ENCODE measurements around the gene TGFB1.

TGFB1 gene

DNA sequence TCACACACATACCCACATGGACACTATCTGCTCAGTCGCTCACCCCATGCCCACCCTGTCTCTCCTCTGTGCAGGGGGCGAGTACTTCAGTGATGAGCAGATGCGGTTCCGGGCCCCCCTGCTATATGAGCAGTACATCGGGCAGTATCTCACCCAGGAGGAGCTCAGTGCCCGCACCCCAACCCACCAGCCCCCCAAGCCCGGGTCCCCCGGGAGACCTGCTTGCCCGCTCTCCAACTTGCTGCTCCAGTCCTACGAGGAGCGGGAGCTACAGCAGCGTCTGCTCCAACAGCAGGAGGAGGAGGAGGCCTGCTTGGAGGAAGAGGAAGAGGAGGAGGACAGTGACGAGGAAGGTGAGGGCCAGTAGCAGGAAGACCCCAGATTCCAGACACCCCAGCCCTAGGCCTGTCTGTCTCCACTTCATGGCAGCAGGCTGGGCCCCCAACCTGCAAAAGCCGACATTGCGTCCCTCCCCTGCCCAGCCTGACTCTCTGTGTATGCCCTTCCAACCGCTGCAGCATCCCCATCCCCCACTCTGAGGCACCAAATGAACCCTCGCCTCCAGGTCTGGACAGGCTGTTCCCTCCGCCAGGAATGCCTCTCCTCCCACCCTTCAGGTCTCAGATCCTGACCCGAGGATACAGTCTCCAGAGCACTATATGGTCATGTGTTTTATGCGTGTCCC, 34.1 kb downstream of the TGFB1 start:
- no peak for DNase-seq

DNA sequence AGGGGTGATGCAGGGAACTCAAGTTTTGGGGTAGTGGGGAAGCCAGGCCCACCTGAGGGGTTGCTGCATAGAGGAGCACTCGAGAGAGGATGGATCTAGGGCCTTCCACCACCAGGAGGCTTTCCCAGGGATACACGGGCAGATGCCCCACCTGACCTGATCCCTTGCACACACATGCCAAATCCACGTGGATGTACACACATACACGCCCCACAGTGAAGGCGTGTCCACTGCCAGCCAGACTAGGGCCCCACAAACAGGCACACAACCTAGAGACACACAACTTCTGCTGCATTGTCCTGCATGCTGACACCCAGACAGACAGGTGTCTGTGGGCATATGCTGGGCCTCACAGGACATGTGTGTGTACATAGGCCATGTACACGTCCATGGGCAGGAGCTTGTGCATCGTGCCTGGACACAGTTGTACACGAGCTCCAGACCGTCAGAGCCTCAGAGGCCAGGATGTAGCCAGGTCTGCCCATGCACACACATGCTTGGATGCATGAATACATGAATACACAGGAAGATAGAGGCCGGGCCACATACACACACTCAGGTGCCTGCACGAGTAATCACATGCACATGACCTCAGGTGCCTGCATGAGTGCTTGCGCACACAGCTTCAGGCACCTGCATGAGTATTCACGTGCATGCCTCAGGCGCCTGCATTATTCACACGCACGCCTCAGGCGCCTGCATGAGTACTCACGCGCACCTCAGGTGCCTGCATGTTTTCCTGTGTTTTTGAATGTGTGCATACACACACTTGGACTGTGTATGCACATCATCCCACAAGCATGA, 34.8 kb downstream of the TGFB1 start:
- DNase-seq = no peak

DNA sequence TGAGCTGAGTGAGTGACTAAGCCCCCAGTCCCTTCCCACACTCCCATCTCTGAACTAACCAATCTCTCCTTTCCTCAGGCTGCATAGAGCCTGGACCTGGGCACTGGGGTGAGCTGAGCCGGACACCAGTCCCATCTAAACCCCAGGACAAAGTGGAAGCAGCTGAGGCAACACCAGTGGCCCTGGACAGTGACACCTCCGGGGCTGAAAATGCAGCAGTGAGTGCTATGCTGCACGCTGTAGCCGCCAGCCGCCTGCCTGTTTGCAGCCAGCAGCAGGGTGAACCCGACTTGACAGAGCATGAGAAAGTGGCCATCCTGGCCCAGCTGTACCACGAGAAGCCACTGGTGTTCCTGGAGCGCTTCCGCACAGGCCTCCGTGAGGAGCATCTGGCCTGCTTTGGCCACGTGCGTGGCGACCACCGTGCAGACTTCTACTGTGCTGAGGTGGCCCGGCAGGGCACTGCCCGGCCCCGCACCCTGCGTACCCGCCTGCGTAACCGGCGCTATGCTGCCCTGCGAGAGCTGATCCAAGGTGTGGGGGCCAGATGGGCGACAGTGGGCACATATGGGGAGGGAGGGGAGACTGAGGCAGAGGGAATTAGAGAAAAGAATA, 37.3 kb downstream of the TGFB1 start:
- no peak for DNase-seq

DNA sequence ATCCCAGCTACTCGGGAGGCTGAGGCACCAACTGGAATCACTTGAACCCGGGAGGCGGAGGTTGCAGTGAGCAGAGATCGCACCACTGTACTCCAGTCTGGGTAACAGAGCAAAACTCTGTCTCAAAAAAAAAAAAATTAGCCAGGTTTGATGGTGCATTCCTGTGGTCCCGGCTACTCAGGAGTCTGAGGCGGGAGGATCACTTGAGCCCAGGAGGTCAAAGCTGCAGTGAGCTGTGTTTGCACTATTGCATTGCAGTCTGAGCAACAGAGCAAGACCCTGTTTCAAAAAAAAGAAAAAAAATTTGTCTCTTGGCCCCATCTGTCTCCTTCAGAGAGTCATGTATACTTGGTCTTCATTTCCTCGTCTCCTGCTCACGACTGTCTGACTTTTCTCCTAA, 42.1 kb downstream of the TGFB1 start:
- DNase-seq = no peak

DNA sequence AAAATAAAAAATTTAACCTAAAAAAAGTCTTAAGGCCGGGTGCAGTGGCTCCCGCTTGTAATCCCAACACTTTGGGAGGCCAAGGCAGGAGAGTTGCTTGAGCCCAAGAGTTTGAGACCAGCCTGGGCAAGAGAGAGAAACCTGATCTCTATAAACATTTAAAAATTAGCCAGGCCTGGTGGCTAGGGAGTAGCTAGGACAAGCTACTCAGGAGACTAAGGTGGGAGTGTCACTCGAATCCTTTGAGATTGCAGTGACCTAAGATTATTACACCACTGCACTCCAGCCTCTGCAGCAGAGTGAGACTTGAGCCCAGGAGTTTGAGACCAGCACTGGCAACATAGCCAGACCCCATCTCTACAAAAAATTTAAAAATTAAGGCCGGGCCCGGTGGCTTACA, 42.6 kb downstream of the TGFB1 start:
- DNase-seq = no peak

DNA sequence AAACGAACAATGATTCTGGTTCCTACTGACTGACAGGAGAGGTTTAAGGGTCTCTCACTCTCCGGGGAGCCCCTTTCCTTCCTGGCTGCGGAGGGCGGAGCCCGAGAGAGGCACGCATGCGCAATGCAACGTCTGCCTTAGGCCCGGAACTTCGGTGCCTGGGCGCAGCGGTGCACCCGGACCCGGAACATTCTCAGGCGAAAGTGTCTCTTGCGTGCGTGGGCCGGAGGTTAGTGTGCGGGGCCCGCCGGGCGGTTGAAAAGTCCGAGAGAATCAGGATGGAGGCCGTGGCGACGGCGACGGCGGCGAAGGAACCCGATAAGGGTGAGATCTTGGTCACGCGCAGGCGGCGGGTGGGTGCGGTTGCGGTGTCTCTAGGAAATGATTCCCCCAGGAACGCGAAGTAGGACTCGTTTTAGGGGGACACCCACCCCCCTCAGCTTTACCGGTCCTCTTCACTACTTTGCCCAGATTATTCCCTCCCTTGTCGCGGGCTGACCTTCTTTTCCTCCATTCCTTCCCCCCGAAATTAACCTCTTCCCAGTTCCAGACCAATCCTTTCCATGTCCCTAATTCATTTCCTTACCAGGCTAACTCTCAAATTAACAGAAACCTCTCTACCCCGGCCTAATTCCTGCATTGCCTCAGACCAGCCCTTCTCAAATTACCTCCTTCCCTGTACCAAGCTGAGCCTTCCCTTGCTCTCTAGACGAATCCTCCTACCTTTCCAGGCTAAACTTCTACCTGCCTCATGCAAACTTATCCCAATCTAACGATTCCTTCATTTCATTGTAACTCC, 43.5 kb downstream of the TGFB1 start, which contains the start of gene CCDC97:
CCDC97 (plus strand) TSS at position 140 of the 799 bp plus-strand sequence; CDS start at position 279, 139 bp downstream.
- peak; percentile 84 to 92 for DNase-seq

DNA sequence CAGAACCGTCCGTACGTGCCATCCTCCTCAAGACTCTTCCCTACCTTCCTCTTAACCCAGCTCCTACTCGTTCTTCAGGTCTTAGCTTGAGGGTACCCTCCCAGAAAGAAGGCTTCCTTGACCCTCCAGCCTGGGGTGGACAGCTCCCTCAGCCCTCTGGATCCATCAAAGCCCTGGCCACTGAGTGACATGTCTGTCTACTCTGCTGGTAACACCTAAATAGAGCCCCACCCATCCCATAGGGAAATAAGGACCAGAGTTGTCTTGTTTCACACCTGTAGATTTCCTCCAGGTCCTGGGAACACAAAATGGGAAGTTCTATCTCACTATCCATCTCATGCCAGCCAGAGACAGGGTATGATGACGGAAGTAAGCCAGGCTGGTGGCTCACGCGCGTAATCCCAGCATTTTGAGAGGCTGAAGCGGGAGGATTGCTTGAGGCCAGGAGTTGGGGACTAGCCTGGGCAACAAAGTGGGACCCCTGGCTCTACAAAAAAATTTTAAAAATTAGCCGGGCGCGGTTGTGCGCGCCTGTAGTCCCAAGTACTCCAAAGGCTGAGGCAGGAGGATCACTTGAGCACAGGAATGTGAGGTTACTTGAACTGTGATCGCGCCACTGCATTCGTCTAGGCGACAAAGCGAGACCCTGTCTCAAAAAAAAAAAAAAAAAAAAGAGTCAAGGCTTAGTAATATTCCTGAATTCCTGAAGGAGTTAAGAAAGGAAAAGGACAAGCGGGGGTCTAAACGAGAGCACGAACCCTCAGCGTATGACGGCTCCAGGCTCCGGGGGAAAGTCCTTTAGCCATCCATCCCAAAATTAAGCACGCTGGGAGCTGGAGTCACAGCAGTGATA, 44.3 kb downstream of the TGFB1 start:
- DNase-seq = no peak

DNA sequence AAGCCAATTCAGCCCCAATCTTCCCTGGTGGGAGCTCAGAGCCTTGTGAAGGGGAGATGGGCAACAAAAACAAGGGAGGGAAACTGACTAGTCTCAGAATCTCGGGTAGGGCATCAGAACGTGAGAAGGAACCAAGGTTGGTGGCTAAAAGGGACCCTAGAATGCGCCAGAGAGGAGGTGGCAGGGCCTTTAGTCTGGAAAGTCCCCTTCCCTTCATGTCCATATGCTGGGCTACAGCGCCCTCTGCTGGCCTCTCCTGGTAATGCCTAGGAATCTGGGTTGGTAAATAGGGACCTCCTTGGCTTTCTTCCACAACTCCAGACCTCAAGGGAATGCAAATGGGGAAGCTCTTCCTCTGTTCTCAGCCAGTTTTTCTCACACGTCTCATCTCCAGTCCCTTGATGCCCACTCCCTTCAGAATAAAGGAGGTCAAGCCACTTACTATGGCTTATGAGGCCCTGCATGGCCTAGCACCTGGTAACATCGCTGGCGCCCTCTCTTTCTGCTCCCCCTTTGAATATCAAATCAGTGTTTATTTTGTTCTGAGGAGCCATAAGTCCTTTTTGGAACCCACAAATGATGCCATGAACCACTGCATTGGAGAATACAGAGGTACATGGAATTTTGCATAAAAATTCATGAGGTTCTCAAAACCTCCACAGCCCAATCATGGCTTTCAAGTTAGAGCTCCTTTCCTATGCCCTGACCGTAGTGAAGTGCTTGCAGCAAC, 45.1 kb downstream of the TGFB1 start:
- peak; percentile 76 to 90 for DNase-seq

DNA sequence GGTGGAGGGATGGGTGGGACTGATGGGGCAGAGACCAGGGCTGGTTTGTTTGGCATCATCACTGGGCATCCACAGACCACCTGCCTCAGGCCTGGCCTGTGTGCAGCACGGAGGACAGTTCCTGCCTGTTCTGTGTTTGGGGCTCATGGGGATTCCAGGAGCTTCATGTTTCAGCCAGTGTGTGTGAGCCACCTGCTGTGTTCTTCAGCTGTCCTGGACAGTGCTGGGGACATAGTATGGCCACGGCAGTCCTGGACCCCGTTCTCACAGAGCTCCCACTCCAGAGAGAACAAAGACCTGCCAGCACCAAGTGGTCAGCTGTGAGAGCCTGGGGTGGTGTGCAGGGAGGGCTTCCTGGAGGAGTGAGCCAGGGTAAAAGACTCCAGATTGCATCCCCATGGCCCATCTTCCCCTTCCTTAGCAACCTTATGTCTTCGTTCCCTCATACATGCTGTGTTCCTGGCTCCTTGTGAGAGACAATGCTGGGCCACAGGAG, 45.7 kb downstream of the TGFB1 start:
- no peak for DNase-seq

DNA sequence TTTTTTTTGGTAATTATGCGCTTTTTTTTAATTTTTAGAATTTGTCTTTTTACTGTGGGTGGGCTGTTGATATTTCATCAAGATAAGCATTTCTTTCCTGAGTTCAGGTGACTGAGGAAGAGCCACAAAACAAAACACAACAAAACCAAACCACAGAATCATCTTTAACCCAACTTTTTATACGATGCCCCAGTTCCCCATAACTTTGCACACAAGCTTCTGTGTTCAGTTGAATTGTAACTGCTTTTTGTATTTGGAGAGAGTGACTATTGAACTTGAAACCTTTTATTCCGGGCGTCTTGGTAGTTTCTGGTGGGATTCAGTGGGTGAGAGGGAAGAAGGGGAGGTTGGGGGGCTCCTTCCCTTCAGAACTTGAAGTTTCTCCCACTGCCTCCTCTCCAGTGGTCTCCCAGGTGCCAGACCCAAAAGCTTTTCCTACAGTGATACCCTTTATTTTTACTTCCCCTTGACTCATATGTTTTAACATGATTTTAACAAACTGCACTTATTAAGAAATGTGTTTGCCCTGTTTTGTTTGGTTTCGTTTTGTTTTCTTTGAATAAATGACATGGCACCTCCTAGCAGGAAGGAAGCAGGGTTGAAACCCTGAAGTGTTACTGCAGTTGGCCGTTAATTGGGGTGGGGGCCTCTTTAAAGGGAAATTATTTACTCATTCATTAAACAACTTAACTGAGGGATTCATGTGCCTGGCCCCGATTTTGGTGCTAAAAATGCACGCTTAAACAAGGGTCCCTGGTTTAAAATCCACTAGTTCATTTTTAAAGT, 46.4 kb downstream of the TGFB1 start:
- DNase-seq = no peak

DNA sequence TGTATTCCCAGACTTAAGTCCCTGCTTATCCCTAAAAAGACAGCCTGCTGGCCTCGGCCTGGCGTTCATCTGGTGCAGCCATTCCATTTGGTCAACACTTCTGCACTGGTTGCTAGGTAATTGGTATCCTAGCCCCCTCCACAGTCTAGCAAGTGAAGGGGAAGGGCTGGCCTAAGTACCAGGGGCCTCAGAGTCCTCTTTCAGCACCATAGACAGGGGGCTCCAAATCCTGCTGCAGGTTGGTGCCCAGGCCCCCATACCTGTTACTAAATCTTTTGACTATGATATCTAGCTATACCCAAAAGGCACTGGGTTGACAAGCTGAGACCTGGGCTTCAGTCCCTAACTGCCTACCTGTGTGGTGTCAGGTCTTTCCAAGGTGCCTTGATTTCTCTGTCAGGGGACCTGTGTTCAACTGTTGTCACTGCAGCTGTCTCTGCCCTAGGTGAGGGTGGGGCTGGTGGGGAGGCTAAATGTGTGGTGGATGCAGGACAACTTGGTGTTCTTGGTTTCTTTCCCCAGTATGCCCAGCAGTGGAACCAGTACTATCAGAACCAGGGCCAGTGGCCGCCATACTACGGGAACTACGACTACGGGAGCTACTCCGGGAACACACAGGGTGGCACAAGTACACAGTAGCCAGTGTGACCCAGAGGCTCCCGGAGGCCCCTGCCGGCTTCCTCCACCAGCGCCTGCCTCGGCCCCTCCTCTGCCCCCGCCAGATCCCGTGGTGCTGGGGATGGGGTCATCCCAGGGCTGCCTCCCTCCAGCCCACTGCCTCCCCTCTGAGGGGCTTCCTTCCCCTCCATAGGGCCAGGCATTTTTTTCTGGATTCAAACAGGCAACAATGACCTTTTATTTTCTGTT, 47.6 kb downstream of the TGFB1 start:
- no peak for DNase-seq

DNA sequence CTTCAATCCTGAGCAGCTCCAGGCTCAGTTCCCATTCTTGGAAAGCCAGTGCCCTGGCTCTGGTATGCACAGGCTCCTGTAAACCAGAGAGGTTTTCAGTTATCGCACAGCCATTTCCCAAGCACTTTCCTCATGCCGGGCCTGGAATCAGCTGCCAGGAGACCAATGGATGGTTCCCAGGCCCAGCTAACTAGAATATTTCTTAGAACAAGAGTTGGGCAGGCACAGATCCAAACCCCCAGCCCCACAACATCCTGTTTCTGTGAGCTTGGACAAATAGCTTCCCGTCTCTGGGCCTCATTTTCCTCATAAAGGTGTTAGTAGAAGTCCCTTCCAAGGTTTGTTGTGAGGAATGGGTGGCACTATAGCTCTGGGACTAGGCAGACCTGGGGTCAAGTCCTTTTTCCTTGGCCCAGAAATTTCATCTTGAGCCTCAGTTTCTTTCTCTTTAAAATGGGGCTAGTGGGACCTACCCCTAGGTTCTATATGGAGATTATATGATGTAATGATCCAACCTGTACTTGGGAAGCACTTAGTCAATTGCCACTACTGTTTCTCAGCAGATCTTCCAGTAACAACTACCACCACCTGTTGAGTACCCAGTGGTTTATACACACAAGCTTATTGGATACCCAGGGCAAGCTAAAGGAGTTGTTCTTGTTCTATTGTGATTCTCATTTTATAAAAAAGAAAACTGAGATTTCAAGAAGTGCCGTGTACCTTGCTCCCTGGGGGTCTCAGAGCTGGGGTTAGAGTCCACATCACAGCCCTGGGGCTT, 48.8 kb downstream of the TGFB1 start:
- no peak for DNase-seq

DNA sequence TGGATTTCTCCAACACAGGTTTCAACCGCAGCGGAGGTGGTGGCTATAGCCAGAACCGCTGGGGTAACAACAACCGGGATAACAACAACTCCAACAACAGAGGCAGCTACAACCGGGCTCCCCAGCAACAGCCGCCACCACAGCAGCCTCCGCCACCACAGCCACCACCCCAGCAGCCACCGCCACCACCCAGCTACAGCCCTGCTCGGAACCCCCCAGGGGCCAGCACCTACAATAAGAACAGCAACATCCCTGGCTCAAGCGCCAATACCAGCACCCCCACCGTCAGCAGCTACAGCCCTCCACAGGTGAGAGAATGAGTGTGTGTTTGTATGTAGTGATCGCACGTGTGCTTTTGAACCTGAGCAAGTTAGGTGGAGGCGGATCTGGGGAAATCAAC, 49.8 kb downstream of the TGFB1 start:
- DNase-seq = no peak

DNA sequence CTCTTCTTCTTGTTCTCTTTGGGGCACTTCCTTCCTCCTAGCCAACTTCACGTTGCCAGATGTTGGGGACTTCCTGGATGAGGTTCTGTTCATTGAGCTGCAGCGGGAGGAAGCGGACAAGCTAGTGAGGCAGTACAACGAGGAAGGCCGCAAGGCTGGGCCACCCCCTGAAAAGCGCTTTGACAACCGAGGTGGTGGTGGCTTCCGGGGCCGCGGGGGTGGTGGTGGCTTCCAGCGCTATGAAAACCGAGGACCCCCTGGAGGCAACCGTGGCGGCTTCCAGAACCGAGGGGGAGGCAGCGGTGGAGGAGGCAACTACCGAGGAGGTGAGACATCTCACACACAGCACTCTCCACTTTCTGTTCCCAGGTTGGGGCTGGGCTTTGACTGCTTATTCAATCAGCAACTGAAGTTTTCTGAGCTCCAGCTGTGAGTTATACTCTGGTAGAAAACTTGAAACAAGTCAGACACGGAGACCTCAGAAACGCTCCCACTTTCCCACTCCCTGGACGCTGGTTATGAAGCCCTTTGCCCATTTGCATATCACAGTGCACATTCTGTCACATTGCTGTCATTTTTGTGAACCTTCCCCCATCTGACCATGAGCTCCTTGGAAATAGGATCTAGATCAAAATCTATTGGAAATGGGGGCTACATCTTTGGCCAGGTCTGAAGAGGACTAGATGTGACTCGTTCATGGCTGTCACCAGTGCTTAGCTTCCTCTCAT, 50.9 kb downstream of the TGFB1 start:
- DNase-seq = no peak

DNA sequence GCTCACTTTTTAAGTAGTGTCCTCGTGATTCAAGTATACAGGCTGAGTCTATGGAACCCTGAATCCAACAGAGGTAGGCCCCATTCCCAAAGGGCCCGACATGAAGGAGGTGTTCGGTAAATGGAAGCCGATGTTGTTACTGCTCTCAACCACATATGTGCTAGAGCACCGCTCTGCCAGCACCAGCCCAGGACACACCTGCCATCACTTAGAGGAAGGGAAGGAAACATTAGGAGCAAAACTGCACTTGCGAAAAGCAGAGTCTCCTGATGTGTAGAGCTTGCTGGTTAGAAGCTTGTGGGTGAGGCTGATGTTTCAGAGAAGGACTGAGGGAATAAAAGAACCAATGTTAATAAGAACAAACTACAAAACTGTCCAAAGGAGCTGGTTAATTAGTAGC, 53.2 kb downstream of the TGFB1 start:
- no peak for DNase-seq

DNA sequence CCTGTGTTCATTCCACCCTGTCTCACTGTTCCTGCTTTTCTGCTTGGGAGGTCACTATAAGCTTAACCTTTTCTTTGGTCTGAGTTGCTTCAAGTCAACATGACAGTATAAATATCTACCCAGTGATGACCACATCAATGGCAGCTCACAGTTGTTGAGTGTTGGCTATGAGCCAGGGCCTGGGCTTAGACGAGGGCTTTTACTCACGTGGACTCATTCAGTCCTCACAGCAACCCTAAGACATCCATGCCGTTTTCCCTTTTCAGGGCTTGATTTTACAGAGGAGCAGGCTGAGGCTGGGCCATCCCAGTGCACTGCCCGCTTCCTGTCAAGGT, 54.0 kb downstream of the TGFB1 start:
- DNase-seq = no peak

DNA sequence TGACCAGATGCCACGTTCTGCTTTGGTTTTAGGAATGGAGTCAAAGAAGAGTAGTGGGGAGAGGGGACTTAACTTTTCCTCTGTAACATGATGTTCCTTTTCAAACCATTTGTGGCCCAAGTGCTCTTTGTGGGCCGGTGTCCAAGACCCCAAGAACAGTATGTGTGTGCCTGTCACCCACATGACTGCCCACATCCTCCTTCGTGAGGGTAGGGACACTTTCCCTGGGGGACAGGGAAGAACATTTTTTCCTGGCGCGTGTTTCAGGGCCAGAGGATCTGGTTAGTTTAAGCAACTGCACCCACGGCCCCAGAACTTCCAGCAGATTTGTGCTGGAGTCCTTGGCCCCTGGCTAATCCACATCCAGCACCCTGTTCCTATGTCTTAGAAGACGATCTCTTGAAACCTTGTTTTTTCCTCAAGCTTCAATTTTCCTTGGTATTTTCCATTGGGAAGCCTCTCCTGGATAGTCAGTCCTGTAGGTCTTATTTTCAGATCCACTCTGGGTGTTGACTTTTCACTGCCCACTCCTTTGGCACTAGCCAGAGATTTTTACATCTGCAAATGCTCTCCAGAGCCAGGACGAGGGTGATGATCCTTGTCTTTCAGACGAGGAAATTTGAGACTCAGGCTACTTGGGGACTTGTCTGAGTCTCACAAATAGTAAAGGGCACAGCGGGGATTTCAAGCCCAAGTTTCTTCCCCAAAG, 54.5 kb downstream of the TGFB1 start:
- no peak for DNase-seq
